CD14-positive monocyte (primary cell): ENCODE data around the gene DOCK8. TPM values are rescaled to one million over a fixed set of nuclear protein-coding genes. Genes with fewer than 3 reads are reported as not detected.

Experiments used
- DNase-seq, 3 donors: peaks; one replicate each; pipeline ENCODE4 v3.0.0-alpha.2; 2011 to 2022
- H2AFZ ChIP-seq: 2 replicates; pipeline ENCODE4 v1.6.0; 2012; ENCODE audit warnings: mild to moderate bottlenecking, low read depth, low read length, inconsistent platforms; ENCODE audit not compliant: insufficient read depth, poor library complexity, severe bottlenecking
- H3K27ac ChIP-seq, 2 donors: 1 replicate in 1 of 2; 2 replicates in 1 of 2; pipeline ENCODE4 v1.5.1; 2012 to 2013; ENCODE audit warnings: low read length in 2 of 2, control low read depth in 1 of 2, inconsistent platforms in 1 of 2, low read depth in 1 of 2, mild to moderate bottlenecking in 1 of 2
- H3K27me3 ChIP-seq, 2 donors: one replicate each; pipeline versions ENCODE4 v1.6.0 to v1.6.1; 2011 to 2013; ENCODE audit warnings: low read length in 2 of 2; ENCODE audit not compliant: control insufficient read depth in 2 of 2, insufficient read depth in 2 of 2
- H3K36me3 ChIP-seq, 2 donors: replicated peaks in 1 of 2; 1 replicate in 1 of 2; 2 replicates in 1 of 2; pipeline versions ENCODE4 v1.5.1 to v1.6.1; 2012 to 2013; ENCODE audit warnings: low read length in 2 of 2, control low read depth in 1 of 2, inconsistent platforms in 1 of 2, mild to moderate bottlenecking in 1 of 2; ENCODE audit not compliant: insufficient read depth in 2 of 2, control insufficient read depth in 1 of 2
- H3K4me1 ChIP-seq, 2 donors: 1 replicate in 1 of 2; 2 replicates in 1 of 2; pipeline versions ENCODE4 v1.5.1 to v1.6.1; 2012 to 2013; ENCODE audit warnings: low read length in 2 of 2, control low read depth in 1 of 2, inconsistent platforms in 1 of 2, mild to moderate bottlenecking in 1 of 2, moderate library complexity in 1 of 2; ENCODE audit not compliant: insufficient read depth in 2 of 2, control insufficient read depth in 1 of 2
- H3K4me2 ChIP-seq: replicated peaks from 2 replicates; pipeline ENCODE3; 2012; ENCODE audit warnings: low read length, moderate library complexity, mild to moderate bottlenecking; ENCODE audit not compliant: poor library complexity, severe bottlenecking; ENCODE audit errors: extremely low read depth
- H3K4me3 ChIP-seq, 3 experiments: fragments of 200-600 bp in 1 of 3; sonication (generic) in 1 of 3; replicated peaks in 1 of 3; 1 replicate in 2 of 3; 2 replicates in 1 of 3; pipeline ENCODE4 v1.5.1; 2011 to 2013; ENCODE audit warnings: low read length in 3 of 3, mild to moderate bottlenecking in 3 of 3, control low read depth in 2 of 3, low read depth in 2 of 3, inconsistent platforms in 1 of 3, moderate library complexity in 1 of 3
- H3K79me2 ChIP-seq: 2 replicates; pipeline ENCODE4 v1.6.0; 2012; ENCODE audit warnings: mild to moderate bottlenecking, control low read depth, inconsistent platforms, low read length, moderate library complexity; ENCODE audit not compliant: insufficient read depth
- H3K9ac ChIP-seq: 2 replicates; pipeline ENCODE4 v1.6.0; 2017; ENCODE audit warnings: low read length, mild to moderate bottlenecking; ENCODE audit not compliant: insufficient read depth, poor library complexity, severe bottlenecking
- H3K9me3 ChIP-seq, 2 donors: replicated peaks in 1 of 2; 1 replicate in 1 of 2; 2 replicates in 1 of 2; pipeline versions ENCODE4 v1.5.1 to v1.6.1; 2012 to 2013; ENCODE audit warnings: low read length in 2 of 2, control low read depth in 1 of 2; ENCODE audit not compliant: control insufficient read depth in 1 of 2, insufficient read depth in 1 of 2
- H4K20me1 ChIP-seq: 2 replicates; pipeline ENCODE4 v1.6.0; 2012; ENCODE audit warnings: mild to moderate bottlenecking, low read length, control low read depth, moderate library complexity; ENCODE audit not compliant: insufficient read depth
- H3K27ac Mint-ChIP-seq, 7 donors: one replicate each; pipeline ENCODE4 v1.8.0; 2020; ENCODE audit warnings: mild to moderate bottlenecking in 7 of 7, mixed read lengths in 7 of 7, moderate library complexity in 6 of 7, inconsistent platforms in 2 of 7
- H3K27me3 Mint-ChIP-seq, 3 donors: one replicate each; pipeline ENCODE4 v1.8.0; 2021 to 2022; ENCODE audit warnings: low read depth in 3 of 3, mild to moderate bottlenecking in 3 of 3, mixed read lengths in 3 of 3, moderate library complexity in 3 of 3, inconsistent platforms in 1 of 3
- H3K36me3 Mint-ChIP-seq, 2 donors: one replicate each; pipeline ENCODE4 v1.8.0; 2020; ENCODE audit warnings: mixed read lengths in 2 of 2, inconsistent platforms in 1 of 2, mild to moderate bottlenecking in 1 of 2
- H3K4me1 Mint-ChIP-seq: one replicate; pipeline ENCODE4 v1.8.0; 2020; ENCODE audit warnings: mild to moderate bottlenecking, mixed read lengths
- H3K4me3 Mint-ChIP-seq, 2 donors: one replicate each; pipeline ENCODE4 v1.8.0; 2020; ENCODE audit warnings: mild to moderate bottlenecking in 2 of 2, mixed read lengths in 2 of 2, moderate library complexity in 1 of 2
- H3K9me3 Mint-ChIP-seq, 7 donors: one replicate each; pipeline ENCODE4 v1.8.0; 2020 to 2022; ENCODE audit warnings: mixed read lengths in 7 of 7, mild to moderate bottlenecking in 6 of 7, moderate library complexity in 6 of 7, inconsistent platforms in 2 of 7
- CTCF ChIP-seq: fragments of 200-600 bp; IDR thresholded peaks from one replicate; pipeline ENCODE4 v1.8.0; 2022; ENCODE audit warnings: antibody characterized with exemption, mild to moderate bottlenecking
- WGBS: methylation state at CpG from one replicate; pipeline ENCODE4 v1.1.5; 2013; ENCODE audit warnings: missing lambda C conversion rate; ENCODE audit not compliant: insufficient coverage; 5-methylcytosine and 5-hydroxymethylcytosine counted together
- intact Hi-C, 2 donors: fragments of 100-400 bp; cut with micrococcal nuclease; formaldehyde crosslinking; loops; one replicate each; pipeline versions ENCODE4 v1.15.0 to v1.15.1; 2023
- polyA plus RNA-seq, 3 donors: library from polyadenylated mRNA; depleted of rRNA in 1 of 3; unstranded in 2 of 3; stranded (reverse) in 1 of 3; fragments of 300-500 nt in 2 of 3; fragments of >200 nt in 1 of 3; fragmentation: Illumina TruSeq in 2 of 3; gene quantifications; 1 replicate in 2 of 3; 2 replicates in 1 of 3; pipeline ENCODE4 v1.2.3, GENCODE V29; 2012 to 2021

The DOCK8 gene
- polyA plus RNA-seq, 3 donors = 46.8 to 100 (median 95.4) TPM

- TF ChIP-seq CTCF = no peak
- Histone ChIP-seq H2AFZ (no peak overlapping the region), H3K27ac (peak overlapping the region; percentile 47 to 85), H3K36me3 (peaks cover 57 to 76% of the 10 kb centered on the region in 2 donors), H3K9me3 (no peaks in the 10 kb centered on the region), H3K27me3 (no peaks in the 10 kb centered on the region), H3K4me1 (peaks cover 58 to 68% of the 10 kb centered on the region in 2 donors), H4K20me1 (peaks cover 27% of the 10 kb centered on the region), H3K9ac (no peak overlapping the region), H3K79me2 (peaks cover 100% of the 10 kb centered on the region), H3K4me3 (no peak overlapping the region), H3K4me2 (no peak overlapping the region)
- H3K4me1 Mint-ChIP-seq = peaks cover 35% of the 10 kb centered on the region
- no peak overlapping the region for H3K4me3 Mint-ChIP-seq
- 50% methylated on average over 2 of the region's 4 CpGs for WGBS
- H3K27ac Mint-ChIP-seq = peak overlapping the region in 2 of 7 donors; percentile 79 to 80
- H3K36me3 Mint-ChIP-seq = peaks cover 32 to 45% of the 10 kb centered on the region in 2 donors
- no peak for DNase-seq
- intact Hi-C loops = loop anchor here in 1 of 2 donors (5.0 kb wide), 1 partner anchor 32 kb away; no protein-coding TSS in a partner anchor
- no peaks in the 10 kb centered on the region for H3K27me3 Mint-ChIP-seq
- H3K9me3 Mint-ChIP-seq = no peaks in the 10 kb centered on the region
Observed at GRCh38 chr9:279674-280073, 65.0 kb downstream of the DOCK8 start.

- H3K36me3 Mint-ChIP-seq = peaks cover 43 to 50% of the 10 kb centered on the region in 2 donors
- peak overlapping the region in 6 of 7 donors; percentile 88 to 97 (median 92) for H3K27ac Mint-ChIP-seq
- H3K79me2 ChIP-seq = peaks cover 100% of the 10 kb centered on the region
Observed at GRCh38 chr9:281741-282645, 67.3 kb downstream of the DOCK8 start.

More at GRCh38 chr9:281741-282645, 67.3 kb downstream of the DOCK8 start:
- Histone ChIP-seq H2AFZ (no peak overlapping the region), H3K36me3 (peaks cover 67 to 84% of the 10 kb centered on the region in 2 donors), H4K20me1 (peaks cover 50% of the 10 kb centered on the region), H3K9me3 (no peaks in the 10 kb centered on the region), H3K4me3 (peak overlapping the region in 1 of 3 experiments; percentile 18), H3K4me2 (peak overlapping the region; percentile 23), H3K4me1 (peaks cover 48 to 66% of the 10 kb centered on the region in 2 donors), H3K27ac (peak overlapping the region; percentile 55 to 85), H3K9ac (no peak overlapping the region), H3K27me3 (no peaks in the 10 kb centered on the region)
- WGBS = 61% methylated on average over 2 of the region's 8 CpGs
- TF ChIP-seq CTCF = no peak
- no peaks in the 10 kb centered on the region for H3K9me3 Mint-ChIP-seq
- DNase-seq = peak; percentile 41 to 61 (median 50)
- intact Hi-C loops = loop anchor here in 1 of 2 donors (2.0 to 5.0 kb wide), 2 partner anchors 15 to 35 kb away; no protein-coding TSS in a partner anchor
- peaks cover 30% of the 10 kb centered on the region for H3K4me1 Mint-ChIP-seq
- H3K4me3 Mint-ChIP-seq = peak overlapping the region; percentile 11 to 31
- no peaks in the 10 kb centered on the region for H3K27me3 Mint-ChIP-seq
